ENCODE measurements around the gene HSDL1. TPM values are rescaled to one million over a fixed set of nuclear protein-coding genes. Genes with fewer than 3 reads are reported as not detected.
"Not testable (repeated sequence)": the region's sequence is repeated elsewhere in the genome, so short reads cannot be mapped to it uniquely, and the experiment has no call there.

Gene HSDL1
- polyA plus RNA-seq, 1 donor from 2014 or later: 12.3 TPM

DNA sequence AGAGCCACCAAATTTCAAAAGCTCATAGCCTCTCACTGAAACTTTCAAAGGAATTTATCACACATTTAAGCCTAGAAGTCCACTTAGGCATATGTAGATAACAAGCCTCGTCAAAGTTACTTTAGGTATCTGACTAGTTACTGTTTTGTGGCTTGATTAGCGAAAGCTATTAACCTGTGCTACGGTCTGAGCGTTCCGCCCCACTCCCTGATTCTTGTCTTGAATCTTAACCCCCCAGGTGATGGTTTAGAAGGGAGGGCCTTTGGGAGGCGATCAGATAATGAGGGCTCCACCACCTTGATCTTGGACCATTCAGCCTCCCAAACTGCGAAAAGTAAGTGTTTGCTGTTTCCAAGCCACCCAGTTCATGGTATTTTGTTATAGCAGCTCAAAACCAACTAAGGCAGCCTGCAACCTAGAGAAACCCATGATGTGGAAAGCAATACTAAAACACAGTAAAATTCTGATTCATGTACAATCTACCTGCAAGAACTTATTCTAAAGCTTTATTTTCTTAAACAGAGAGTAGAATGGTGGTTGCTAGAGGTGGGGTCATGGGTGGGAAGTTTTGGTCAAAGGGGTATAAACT, 7.1 kb downstream of the HSDL1 start:
- H3K27ac Mint-ChIP-seq: no peak overlapping the region

DNA sequence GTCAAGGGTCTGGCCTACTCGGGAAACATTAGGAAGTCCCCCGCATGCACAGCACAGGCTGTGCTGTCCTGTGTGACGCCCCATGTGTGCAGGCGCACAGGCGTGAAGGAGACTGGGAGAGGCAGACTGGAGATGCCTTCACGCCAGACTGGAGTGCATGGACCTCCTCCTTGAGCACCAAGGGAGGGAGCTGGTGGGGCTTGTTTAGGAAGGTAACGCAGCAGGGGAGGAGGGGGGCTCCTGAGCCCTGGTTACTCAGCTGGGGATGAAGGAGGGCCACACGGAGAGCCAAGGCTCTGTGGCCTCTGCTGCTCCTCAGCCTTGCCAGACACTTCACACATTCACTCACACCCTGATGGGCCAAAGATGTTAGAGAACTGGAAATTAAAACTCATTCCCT, 7.7 kb downstream of the HSDL1 start:
- Mint-ChIP-seq H3K4me1 (peaks cover 3 to 20% (median 15%) of the 10 kb centered on the region in 3 donors), H3K4me3 (no peak overlapping the region), H3K27me3 (no peaks in the 10 kb centered on the region), H3K36me3 (peaks cover 6% of the 10 kb centered on the region), H3K27ac (no peak overlapping the region), H3K9me3 (no peaks in the 10 kb centered on the region)

More for the DNA sequence above, 7.1 kb downstream of the HSDL1 start:
- Mint-ChIP-seq H3K27me3 (no peaks in the 10 kb centered on the region), H3K36me3 (peaks cover 6% of the 10 kb centered on the region), H3K4me1 (peaks cover 3 to 14% (median 11%) of the 10 kb centered on the region in 3 donors), H3K9me3 (no peaks in the 10 kb centered on the region), H3K4me3 (no peak overlapping the region)

GRCh38 chr16:84136331-84137125, 8.4 kb downstream of the HSDL1 start:
- Mint-ChIP-seq H3K4me1 (peaks cover 3 to 20% (median 13%) of the 10 kb centered on the region in 3 donors), H3K9me3 (no peaks in the 10 kb centered on the region), H3K4me3 (peak overlapping the region in 1 of 4 donors; percentile 18), H3K27ac (no peak overlapping the region), H3K27me3 (no peaks in the 10 kb centered on the region), H3K36me3 (peaks cover 6% of the 10 kb centered on the region)

- Mint-ChIP-seq H3K27ac (no peak overlapping the region), H3K4me3 (no peak overlapping the region), H3K4me1 (peaks cover 0 to 15% (median 11%) of the 10 kb centered on the region in 3 donors), H3K27me3 (no peaks in the 10 kb centered on the region), H3K9me3 (no peaks in the 10 kb centered on the region), H3K36me3 (peaks cover 16% of the 10 kb centered on the region)
Measured at GRCh38 chr16:84132527-84133285, 12.3 kb downstream of the HSDL1 start.

DNA sequence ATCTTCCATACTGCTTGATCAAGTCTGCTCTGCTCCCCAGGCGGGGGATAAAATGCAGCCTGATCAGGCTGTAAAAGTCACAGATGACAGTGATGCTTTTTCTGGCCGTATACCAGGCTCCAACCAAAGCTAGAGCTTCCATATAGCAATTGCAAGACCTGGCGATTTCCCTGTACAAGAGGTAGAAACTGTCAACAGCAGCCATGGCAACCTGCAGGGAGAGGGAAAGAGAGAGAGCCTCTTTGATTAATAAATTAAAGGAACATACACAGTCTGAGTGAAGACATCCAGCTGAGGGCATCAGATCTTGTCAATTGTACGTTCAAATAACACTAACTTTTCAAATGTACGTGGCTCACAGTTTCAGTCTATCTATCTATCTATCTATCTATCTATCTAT, 13.9 kb downstream of the HSDL1 start:
- no peaks in the 10 kb centered on the region for H3K9me3 Mint-ChIP-seq
- H3K4me3 Mint-ChIP-seq: no peak overlapping the region
- peaks cover 0 to 9% (median 9%) of the 10 kb centered on the region in 3 donors for H3K4me1 Mint-ChIP-seq
- no peaks in the 10 kb centered on the region for H3K27me3 Mint-ChIP-seq
- peaks cover 16% of the 10 kb centered on the region for H3K36me3 Mint-ChIP-seq
- H3K27ac Mint-ChIP-seq: peak overlapping the region in 1 of 3 donors; percentile 39

DNA sequence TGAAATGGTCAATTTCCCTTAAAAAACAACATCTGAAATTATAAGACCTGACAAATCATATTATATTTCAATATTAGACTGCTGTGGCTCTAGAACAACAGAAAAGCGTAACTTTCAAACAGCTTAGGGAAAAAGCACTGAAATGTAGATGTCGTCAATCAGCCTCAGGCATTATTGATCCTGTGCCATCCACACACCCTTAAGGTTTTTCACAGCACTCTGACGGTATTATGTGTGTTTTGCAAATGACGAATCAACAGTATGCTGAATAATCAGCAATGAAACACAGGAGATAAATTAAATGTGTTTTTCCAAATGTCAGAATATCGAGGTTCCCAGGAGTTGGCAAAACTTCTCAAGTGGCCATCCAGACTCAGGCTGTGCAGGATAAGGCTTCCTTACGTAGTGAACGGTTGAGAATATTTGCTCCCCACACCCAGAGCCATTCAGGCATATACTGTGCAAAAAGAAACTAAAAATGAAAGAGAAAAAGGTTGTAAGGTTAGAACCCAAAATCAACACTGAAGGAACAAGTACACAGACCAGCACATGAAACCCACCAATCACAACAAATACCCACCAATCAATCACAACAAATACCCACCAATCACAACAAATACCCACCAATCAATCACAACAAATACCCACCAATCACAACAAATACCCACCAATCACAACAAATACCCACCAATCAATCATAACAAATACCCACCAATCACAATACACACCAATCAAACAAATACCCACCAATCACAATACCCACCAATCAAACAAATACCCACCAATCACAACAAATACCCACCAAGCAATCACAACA, 20.5 kb downstream of the HSDL1 start:
- Mint-ChIP-seq H3K27ac (no peak overlapping the region), H3K4me3 (peak overlapping the region in 1 of 4 donors; percentile 37), H3K36me3 (peaks cover 4% of the 10 kb centered on the region), H3K9me3 (no peaks in the 10 kb centered on the region), H3K4me1 (peaks cover 0 to 2% (median 0%) of the 10 kb centered on the region in 3 donors), H3K27me3 (no peaks in the 10 kb centered on the region)

DNA sequence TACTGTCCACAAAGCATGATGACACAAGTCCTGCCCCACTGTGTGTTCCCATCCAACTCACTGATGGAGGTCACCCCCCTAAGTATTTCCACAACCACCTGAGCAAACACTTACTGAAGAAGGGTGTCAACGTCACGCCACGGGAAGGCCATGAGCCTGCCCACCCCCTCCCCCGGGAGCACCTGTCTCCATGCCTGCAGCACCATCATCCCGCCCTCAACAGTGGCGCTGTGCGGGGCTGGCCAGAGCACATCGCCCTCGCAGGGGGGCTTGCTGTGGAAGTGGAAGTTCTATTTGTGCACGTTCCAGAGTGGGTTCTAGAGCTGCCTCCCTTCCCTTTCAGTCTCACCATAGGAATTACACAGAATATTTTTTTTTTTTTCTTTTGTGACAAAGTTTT, 24.0 kb downstream of the HSDL1 start:
- H3K4me1 Mint-ChIP-seq: peaks cover 4 to 8% (median 4%) of the 10 kb centered on the region in 3 donors
- peak overlapping the region in 1 of 4 donors; percentile 45 for H3K4me3 Mint-ChIP-seq
- H3K27ac Mint-ChIP-seq: peak overlapping the region in 1 of 3 donors; percentile 42
- H3K9me3 Mint-ChIP-seq: no peaks in the 10 kb centered on the region
- H3K27me3 Mint-ChIP-seq: no peaks in the 10 kb centered on the region
- H3K36me3 Mint-ChIP-seq: peaks cover 2% of the 10 kb centered on the region

DNA sequence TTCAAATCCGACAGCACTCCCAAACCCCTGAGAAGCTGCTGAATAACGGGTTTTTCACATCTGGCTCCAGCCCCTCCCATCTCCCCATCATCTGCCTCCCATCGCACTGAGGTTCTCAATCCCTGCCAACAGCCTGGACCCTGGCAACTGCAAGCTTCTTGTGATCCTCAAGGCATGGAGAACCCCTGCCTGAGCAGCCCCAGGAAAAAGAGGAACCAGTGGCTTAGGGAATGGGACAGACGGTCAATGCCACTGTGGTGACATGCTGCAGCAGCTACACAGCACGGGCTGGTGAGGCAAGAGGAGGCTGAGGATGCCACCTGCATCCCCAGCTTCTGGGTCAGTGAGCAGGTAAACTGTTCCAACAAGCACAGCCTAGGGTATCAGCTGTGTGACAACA, 25.0 kb downstream of the HSDL1 start:
- H3K9me3 Mint-ChIP-seq: no peaks in the 10 kb centered on the region
- H3K4me3 Mint-ChIP-seq: peak overlapping the region in 1 of 4 donors; percentile 45
- H3K27ac Mint-ChIP-seq: no peak overlapping the region
- H3K4me1 Mint-ChIP-seq: peaks cover 6 to 14% (median 9%) of the 10 kb centered on the region in 3 donors
- H3K27me3 Mint-ChIP-seq: no peaks in the 10 kb centered on the region
- H3K36me3 Mint-ChIP-seq: peaks cover 2% of the 10 kb centered on the region

- H3K9me3 Mint-ChIP-seq: no peaks in the 10 kb centered on the region
- H3K4me1 Mint-ChIP-seq: peaks cover 6 to 16% (median 10%) of the 10 kb centered on the region in 3 donors
- peak overlapping the region in 1 of 4 donors; percentile 45 for H3K4me3 Mint-ChIP-seq
- peaks cover 2% of the 10 kb centered on the region for H3K36me3 Mint-ChIP-seq
- H3K27me3 Mint-ChIP-seq: no peaks in the 10 kb centered on the region
- no peak overlapping the region for H3K27ac Mint-ChIP-seq
Measured at GRCh38 chr16:84119368-84119767, 25.6 kb downstream of the HSDL1 start.

DNA sequence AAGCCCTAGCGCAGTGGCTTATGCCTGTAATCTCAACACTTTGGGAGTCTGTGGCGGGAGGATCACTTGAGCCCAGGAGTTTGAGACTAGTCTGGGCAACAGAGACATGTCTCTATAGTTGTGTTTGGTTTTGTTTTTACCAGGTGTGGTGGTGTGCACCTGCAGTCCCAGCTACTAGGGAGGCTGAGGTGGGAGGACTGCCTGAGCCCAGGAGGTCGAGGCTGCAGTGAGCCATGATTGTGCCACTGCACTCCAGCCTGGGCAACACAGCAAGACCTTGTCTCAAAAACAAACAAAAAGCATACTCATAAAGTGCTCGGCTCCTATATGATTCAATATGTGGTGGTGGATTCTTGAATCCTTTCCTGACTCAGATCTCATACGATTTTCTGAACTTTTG, 26.7 kb downstream of the HSDL1 start:
- Mint-ChIP-seq H3K4me1 (peaks cover 6 to 19% (median 12%) of the 10 kb centered on the region in 3 donors), H3K27ac (peak overlapping the region in 1 of 3 donors; percentile 72), H3K4me3 (peak overlapping the region in 3 of 4 donors; percentile 0 to 100 (median 72))
- H3K27me3 Mint-ChIP-seq, H3K9me3 Mint-ChIP-seq, H3K36me3 Mint-ChIP-seq: not testable (repeated sequence)

GRCh38 chr16:84117494-84117843, 27.5 kb downstream of the HSDL1 start:
- peak overlapping the region; percentile 90 to 100 (median 96) for H3K4me3 Mint-ChIP-seq
- H3K36me3 Mint-ChIP-seq: peaks cover 2% of the 10 kb centered on the region
- peak overlapping the region; percentile 83 to 100 (median 96) for H3K27ac Mint-ChIP-seq
- no peaks in the 10 kb centered on the region for H3K27me3 Mint-ChIP-seq
- H3K9me3 Mint-ChIP-seq: no peaks in the 10 kb centered on the region
- H3K4me1 Mint-ChIP-seq: peaks cover 6 to 21% (median 12%) of the 10 kb centered on the region in 3 donors

DNA sequence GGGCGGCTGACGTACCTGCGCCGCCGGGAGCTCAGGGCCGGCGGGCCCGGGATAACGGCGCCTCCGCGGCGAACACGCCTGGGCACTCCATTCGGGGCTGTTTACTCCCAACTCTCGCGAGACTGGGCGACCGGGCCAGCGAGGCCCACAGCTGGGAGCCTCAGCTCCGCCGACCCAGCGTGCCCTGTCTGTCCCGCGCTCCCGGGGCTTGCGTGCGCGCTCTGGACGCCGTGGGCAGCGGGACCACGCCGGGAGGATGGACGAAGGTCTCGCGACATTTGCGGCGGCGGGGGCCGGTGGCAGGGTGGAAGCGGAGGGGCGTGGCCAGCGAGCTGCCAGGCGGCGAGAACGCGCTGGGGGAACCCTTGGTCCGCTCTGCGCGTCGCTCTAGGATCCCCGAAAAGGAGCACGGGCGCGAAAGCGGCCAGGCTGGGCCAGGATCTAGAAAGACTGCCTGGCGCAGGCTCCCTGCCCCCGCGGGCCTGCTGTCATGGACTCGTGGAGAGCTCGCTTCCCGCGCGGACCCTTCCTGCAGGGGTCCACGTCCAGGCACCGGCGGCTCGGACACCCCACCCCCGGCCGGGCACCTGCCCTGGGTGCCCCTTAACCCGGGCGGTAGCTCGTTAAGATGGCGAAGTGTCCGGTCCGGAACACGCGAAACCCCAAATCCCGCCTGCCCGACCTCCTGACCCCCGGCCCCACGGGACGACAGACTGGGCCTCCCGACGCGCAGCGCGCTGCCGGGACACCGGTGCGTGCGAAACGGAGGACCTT, 28.1 kb downstream of the HSDL1 start, which contains the start of gene MBTPS1:
Gene MBTPS1 (minus strand): TSS at position 223 of the 774 bp plus-strand sequence. CDS start 15,159 bp downstream, outside the sequence.
- H3K4me3 Mint-ChIP-seq: peak within 1 kb of the TSS; percentile 90 to 100 (median 96)
- no peaks in the 10 kb centered on the region for H3K27me3 Mint-ChIP-seq
- no peaks in the 10 kb centered on the region for H3K9me3 Mint-ChIP-seq
- peaks cover 2% of the 10 kb centered on the region for H3K36me3 Mint-ChIP-seq
- peaks cover 6 to 21% (median 12%) of the 10 kb centered on the region in 3 donors for H3K4me1 Mint-ChIP-seq
- peak within 1 kb of the TSS; percentile 95 to 100 (median 96) for H3K27ac Mint-ChIP-seq

- Mint-ChIP-seq H3K4me1 (peaks cover 6 to 21% (median 15%) of the 10 kb centered on the region in 3 donors), H3K4me3 (peak overlapping the region; percentile 90 to 100 (median 96)), H3K27me3 (no peaks in the 10 kb centered on the region), H3K36me3 (no peaks in the 10 kb centered on the region), H3K27ac (peak overlapping the region; percentile 95 to 100 (median 96)), H3K9me3 (no peaks in the 10 kb centered on the region)
Measured at GRCh38 chr16:84115919-84116719, 28.9 kb downstream of the HSDL1 start.
